Measurements from ENCODE around the gene SLC6A7. TPM values are rescaled to one million over a fixed set of nuclear protein-coding genes. Genes with fewer than 3 reads are reported as not detected.

Gene SLC6A7
- polyA plus RNA-seq, 1 of the 3 experiments (the other 2 are of a cell fraction), result not detected

DNA sequence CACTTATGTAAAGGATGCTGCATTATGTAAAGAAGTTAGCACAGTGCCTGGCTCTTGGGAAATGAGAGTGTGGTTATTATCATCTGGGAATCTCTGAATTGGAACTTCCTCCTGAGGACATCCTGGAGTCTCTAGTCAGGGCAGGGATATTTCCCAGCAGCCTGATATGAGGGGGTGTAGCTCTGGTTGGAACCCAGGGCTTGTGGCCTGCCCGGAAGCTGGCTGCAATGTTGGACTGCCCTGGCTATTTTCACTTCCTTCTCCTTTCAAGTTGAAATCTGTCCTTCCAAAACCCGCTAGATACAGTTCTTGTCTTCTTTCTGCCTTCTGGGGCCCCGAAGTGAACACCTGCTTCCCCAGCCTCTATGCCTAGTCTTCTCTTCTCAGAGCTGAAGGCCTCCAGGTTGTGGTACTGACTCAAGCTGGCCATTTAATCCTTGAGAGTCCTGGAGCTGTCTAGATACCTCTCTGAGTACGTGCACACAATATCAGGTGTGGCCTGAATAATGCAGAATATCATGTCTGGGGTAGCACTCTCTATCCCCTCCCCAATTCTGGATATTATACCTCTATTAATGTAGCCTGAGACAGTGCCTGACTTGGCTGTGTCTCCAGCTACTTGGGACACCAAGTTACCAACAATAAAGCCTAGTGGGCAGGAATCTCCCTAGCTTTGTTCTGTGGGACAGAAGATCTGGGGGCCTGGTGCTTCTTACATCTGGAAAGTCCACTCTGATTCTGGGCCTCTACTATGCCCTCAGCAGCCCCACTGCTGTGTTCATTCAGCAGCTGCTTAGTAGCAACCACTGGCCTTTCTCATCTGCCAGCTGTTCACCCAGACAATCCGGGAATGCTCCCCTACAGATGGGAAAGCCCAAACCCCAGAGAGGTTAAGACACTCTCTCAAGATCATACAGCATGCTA lies 45.0 kb downstream of the SLC6A7 start:
- TF ChIP-seq TAF1 (IDR thresholded peaks at IDR 0.05; ENCODE audit: borderline replicate concordance, low read depth, low read length), result no peak
- TF ChIP-seq, protein P1, sequence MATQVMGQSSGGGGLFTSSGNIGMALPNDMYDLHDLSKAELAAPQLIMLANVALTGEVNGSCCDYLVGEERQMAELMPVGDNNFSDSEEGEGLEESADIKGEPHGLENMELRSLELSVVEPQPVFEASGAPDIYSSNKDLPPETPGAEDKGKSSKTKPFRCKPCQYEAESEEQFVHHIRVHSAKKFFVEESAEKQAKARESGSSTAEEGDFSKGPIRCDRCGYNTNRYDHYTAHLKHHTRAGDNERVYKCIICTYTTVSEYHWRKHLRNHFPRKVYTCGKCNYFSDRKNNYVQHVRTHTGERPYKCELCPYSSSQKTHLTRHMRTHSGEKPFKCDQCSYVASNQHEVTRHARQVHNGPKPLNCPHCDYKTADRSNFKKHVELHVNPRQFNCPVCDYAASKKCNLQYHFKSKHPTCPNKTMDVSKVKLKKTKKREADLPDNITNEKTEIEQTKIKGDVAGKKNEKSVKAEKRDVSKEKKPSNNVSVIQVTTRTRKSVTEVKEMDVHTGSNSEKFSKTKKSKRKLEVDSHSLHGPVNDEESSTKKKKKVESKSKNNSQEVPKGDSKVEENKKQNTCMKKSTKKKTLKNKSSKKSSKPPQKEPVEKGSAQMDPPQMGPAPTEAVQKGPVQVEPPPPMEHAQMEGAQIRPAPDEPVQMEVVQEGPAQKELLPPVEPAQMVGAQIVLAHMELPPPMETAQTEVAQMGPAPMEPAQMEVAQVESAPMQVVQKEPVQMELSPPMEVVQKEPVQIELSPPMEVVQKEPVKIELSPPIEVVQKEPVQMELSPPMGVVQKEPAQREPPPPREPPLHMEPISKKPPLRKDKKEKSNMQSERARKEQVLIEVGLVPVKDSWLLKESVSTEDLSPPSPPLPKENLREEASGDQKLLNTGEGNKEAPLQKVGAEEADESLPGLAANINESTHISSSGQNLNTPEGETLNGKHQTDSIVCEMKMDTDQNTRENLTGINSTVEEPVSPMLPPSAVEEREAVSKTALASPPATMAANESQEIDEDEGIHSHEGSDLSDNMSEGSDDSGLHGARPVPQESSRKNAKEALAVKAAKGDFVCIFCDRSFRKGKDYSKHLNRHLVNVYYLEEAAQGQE (IDR thresholded peaks at IDR 0.05; ENCODE audit: low read depth, low read length), result no peak
- no peak for TF ChIP-seq RAD21 (IDR thresholded peaks at IDR 0.05; ENCODE audit: low read length)
- TF ChIP-seq, protein P2, sequence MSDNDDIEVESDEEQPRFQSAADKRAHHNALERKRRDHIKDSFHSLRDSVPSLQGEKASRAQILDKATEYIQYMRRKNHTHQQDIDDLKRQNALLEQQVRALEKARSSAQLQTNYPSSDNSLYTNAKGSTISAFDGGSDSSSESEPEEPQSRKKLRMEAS (IDR thresholded peaks at IDR 0.05; ENCODE audit: low read depth), result no peak
- no peaks in the 10 kb centered on the region for H3K9me2 ChIP-seq
- CTCF ChIA-PET, result interaction anchor here (1.0 to 3.1 kb wide), 10 partner anchors 9 to 401 kb away, joined by 3 to 11 read pairs (median 4); no protein-coding TSS in a partner anchor
- H3K9me3 ChIP-seq, result no peaks in the 10 kb centered on the region
- no peaks in the 10 kb centered on the region; a peak in 1 of 4 replicates for H3K4me1 ChIP-seq (ENCODE audit: control insufficient read depth in 1 of 2, insufficient read depth in 2 of 2, low read depth in 1 of 2, low read length in 1 of 2)
- DNase-seq, result no peak
- H3K4me2 ChIP-seq, result no peak overlapping the region
- H4K20me1 ChIP-seq (ENCODE audit: insufficient read depth), result no peaks in the 10 kb centered on the region
- no peak overlapping the region for H3K27ac ChIP-seq (ENCODE audit: low read depth in 2 of 2, low read length in 1 of 2)
- no peaks in the 10 kb centered on the region for H3K79me2 ChIP-seq (ENCODE audit: insufficient read depth)
- 73% methylated on average over 4 of the region's 5 CpGs for WGBS (ENCODE audit: low lambda C conversion rate)
- H3K9ac ChIP-seq, result no peak overlapping the region
- H3F3A ChIP-seq (replicated peaks; ENCODE audit: insufficient read depth), result no peaks in the 10 kb centered on the region
- no peak overlapping the region for H2AFZ ChIP-seq (ENCODE audit: low read depth)
- POLR2A ChIA-PET, result no interaction called here
- H3K27me3 ChIP-seq (ENCODE audit: insufficient read depth), result no peaks in the 10 kb centered on the region
- H3K36me3 ChIP-seq (replicated peaks in 1 of 2; ENCODE audit: control insufficient read depth in 1 of 2, insufficient read depth in 2 of 2, low read length in 1 of 2), result no peaks in the 10 kb centered on the region
- no peak overlapping the region for H3K4me3 ChIP-seq (ENCODE audit: low read depth in 2 of 2, low read length in 1 of 2)

DNA sequence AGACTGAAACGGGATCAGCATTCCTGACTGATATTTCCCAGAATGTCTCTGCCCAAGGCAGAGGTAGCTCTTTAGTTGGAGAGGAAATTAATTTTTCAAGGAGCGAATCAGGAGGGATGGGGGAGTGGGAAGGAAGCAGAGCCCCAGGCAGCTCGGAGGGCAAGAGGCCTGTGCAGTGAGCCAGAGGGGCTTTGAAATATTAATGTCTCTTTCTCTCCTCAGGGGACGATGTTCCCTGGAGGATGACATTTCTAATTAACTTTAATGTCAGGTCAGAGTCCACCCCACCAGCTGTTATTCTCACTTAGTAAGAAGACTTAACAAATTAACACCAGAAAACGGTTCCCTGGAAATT lies 45.6 kb downstream of the SLC6A7 start:
- Histone ChIP-seq H3K4me3 (ENCODE audit: low read depth in 2 of 2, low read length in 1 of 2) (no peak overlapping the region), H3K9me3 (no peaks in the 10 kb centered on the region), H3K9ac (no peak overlapping the region), H3K4me1 (ENCODE audit: control insufficient read depth in 1 of 2, insufficient read depth in 2 of 2, low read depth in 1 of 2, low read length in 1 of 2) (no peaks in the 10 kb centered on the region; a peak in 1 of 4 replicates), H4K20me1 (ENCODE audit: insufficient read depth) (no peaks in the 10 kb centered on the region), H3K9me2 (no peaks in the 10 kb centered on the region), H3F3A (replicated peaks; ENCODE audit: insufficient read depth) (no peaks in the 10 kb centered on the region), H3K27me3 (ENCODE audit: insufficient read depth) (no peaks in the 10 kb centered on the region), H3K36me3 (replicated peaks in 1 of 2; ENCODE audit: control insufficient read depth in 1 of 2, insufficient read depth in 2 of 2, low read length in 1 of 2) (no peaks in the 10 kb centered on the region), H2AFZ (ENCODE audit: low read depth) (no peak overlapping the region), H3K79me2 (ENCODE audit: insufficient read depth) (no peaks in the 10 kb centered on the region), H3K4me2 (no peak overlapping the region), H3K27ac (ENCODE audit: low read depth in 2 of 2, low read length in 1 of 2) (no peak overlapping the region)
- POLR2A ChIA-PET, result no interaction called here
- CTCF ChIA-PET, result interaction anchor here (1.0 to 3.1 kb wide), 8 partner anchors 8 to 116 kb away, joined by 3 to 11 read pairs (median 4); no protein-coding TSS in a partner anchor
- DNase-seq, result no peak
- 90% methylated on average over 5 of the region's 5 CpGs for WGBS (ENCODE audit: low lambda C conversion rate)
- TF ChIP-seq, protein P3, sequence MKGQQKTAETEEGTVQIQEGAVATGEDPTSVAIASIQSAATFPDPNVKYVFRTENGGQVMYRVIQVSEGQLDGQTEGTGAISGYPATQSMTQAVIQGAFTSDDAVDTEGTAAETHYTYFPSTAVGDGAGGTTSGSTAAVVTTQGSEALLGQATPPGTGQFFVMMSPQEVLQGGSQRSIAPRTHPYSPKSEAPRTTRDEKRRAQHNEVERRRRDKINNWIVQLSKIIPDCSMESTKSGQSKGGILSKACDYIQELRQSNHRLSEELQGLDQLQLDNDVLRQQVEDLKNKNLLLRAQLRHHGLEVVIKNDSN (IDR thresholded peaks at IDR 0.05; ENCODE audit: borderline replicate concordance, low read depth), result no peak
